ENCODE results near the gene NCKAP5. TPM values are rescaled to one million over a fixed set of nuclear protein-coding genes. Genes with fewer than 3 reads are reported as not detected.

Gene NCKAP5
- total and polyA plus RNA-seq, 2 donors (not counting 1 experiment from before 2014, with no cell fraction given) = not detected

DNA sequence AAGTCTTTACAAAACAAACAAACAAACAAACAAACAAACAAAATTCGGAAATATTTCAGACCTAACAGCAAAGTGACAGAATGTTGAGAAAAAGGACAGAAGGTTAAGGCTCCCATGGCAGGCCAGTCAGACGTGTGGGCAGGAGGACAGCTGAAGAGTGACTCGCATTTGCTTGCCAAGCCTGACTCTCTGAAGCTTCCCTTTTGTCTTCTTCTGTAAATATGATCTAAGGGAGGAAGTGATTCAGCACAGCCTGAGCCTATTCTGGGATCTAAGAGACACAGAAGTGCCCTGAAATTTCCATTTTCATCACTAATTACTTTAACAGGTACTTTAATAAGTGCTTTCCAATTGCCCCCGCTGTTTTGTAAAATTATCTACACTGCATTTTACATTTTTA, 764.2 kb downstream of the NCKAP5 start:
- intact Hi-C loops (cut with micrococcal nuclease) = no loop called here
- Mint-ChIP-seq H3K9me3 (ENCODE audit: insufficient read depth) (peaks cover 13% of the 10 kb centered on the region), H3K27me3 (no peaks in the 10 kb centered on the region), H3K4me3 (no peak overlapping the region), H3K4me1 (no peaks in the 10 kb centered on the region), H3K27ac (no peak overlapping the region)
- no peaks in the 10 kb centered on the region for H3K9me3 ChIP-seq (ENCODE audit: control extremely low read depth in 1 of 3, control insufficient read depth in 2 of 3, insufficient read depth in 1 of 3, low read length in 2 of 3)
- DNase-seq = no peak
- ChIA-PET POLR2A (no interaction called here), CTCF (no interaction called here)
- H4K20me1 ChIP-seq (ENCODE audit: control insufficient read depth, insufficient read depth, low read length, poor library complexity, severe bottlenecking) = no peaks in the 10 kb centered on the region
- H3K4me2 ChIP-seq (replicated peaks; ENCODE audit: low read depth, low read length, poor library complexity, severe bottlenecking) = no peak overlapping the region
- no peak overlapping the region for H3K9ac ChIP-seq (ENCODE audit: low read length)
- no peak overlapping the region for H2AFZ ChIP-seq (ENCODE audit: insufficient read depth, low read depth, low read length, poor library complexity, severe bottlenecking)
- H3K27ac ChIP-seq (ENCODE audit: low read length in 2 of 2) = no peak overlapping the region
- no peak overlapping the region for H3K4me3 ChIP-seq (ENCODE audit: control extremely low read depth in 1 of 5, extremely low read depth in 1 of 5, insufficient read depth in 1 of 5, low read depth in 2 of 5, low read length in 4 of 5)
- no peaks in the 10 kb centered on the region for H3K79me2 ChIP-seq (ENCODE audit: control insufficient read depth, insufficient read depth, low read length)
- no peak for TF ChIP-seq EZH2 (IDR thresholded peaks at IDR 0.05; ENCODE audit: borderline replicate concordance, insufficient read depth, low read depth, low read length, poor library complexity, severe bottlenecking)
- TF ChIP-seq, protein P1, sequence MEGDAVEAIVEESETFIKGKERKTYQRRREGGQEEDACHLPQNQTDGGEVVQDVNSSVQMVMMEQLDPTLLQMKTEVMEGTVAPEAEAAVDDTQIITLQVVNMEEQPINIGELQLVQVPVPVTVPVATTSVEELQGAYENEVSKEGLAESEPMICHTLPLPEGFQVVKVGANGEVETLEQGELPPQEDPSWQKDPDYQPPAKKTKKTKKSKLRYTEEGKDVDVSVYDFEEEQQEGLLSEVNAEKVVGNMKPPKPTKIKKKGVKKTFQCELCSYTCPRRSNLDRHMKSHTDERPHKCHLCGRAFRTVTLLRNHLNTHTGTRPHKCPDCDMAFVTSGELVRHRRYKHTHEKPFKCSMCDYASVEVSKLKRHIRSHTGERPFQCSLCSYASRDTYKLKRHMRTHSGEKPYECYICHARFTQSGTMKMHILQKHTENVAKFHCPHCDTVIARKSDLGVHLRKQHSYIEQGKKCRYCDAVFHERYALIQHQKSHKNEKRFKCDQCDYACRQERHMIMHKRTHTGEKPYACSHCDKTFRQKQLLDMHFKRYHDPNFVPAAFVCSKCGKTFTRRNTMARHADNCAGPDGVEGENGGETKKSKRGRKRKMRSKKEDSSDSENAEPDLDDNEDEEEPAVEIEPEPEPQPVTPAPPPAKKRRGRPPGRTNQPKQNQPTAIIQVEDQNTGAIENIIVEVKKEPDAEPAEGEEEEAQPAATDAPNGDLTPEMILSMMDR (IDR thresholded peaks at IDR 0.05) = no peak
- ATAC-seq (ENCODE audit: low read depth) = no peak
- no peaks in the 10 kb centered on the region for H3K36me3 ChIP-seq (replicated peaks in 1 of 2; ENCODE audit: control extremely low read depth in 1 of 2, control insufficient read depth in 1 of 2, extremely low read depth in 1 of 2, insufficient read depth in 2 of 2, low read length in 1 of 2)
- no peaks in the 10 kb centered on the region for H3K4me1 ChIP-seq (ENCODE audit: control insufficient read depth in 2 of 2, insufficient read depth in 2 of 2, low read length in 2 of 2)
- no peaks in the 10 kb centered on the region for H3K27me3 ChIP-seq (replicated peaks in 1 of 4; ENCODE audit: control extremely low read depth in 1 of 4, control insufficient read depth in 3 of 4, insufficient read depth in 4 of 4, low read length in 3 of 4)
- WGBS (ENCODE audit: insufficient coverage) = 50% methylated on average over 2 of the region's 4 CpGs

DNA sequence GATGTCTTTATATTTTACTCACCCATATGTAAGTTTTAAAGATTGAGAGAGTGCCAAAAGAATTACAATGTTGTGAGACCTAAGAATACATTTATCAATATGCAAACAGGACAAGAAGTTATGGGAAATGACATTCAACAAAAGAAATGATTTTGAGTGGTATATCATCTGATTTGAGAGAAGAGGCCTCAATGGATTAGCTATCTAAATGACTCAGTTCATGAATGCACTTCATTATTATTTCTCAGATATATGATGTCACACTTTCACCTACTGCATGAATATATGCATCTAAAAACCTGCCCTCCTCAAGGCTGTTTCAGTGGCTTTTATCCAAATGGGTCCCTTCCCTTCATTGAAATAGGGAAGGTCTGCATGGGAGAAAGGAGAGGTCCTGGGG, 769.9 kb downstream of the NCKAP5 start:
- no peak overlapping the region for H2AFZ ChIP-seq (ENCODE audit: insufficient read depth, low read depth, low read length, poor library complexity, severe bottlenecking)
- DNase-seq (no peak), ATAC-seq (ENCODE audit: low read depth) (no peak)
- H3K9ac ChIP-seq (ENCODE audit: low read length) = no peak overlapping the region
- intact Hi-C loops (cut with micrococcal nuclease) = no loop called here
- H3K36me3 ChIP-seq (replicated peaks in 1 of 2; ENCODE audit: control extremely low read depth in 1 of 2, control insufficient read depth in 1 of 2, extremely low read depth in 1 of 2, insufficient read depth in 2 of 2, low read length in 1 of 2) = no peaks in the 10 kb centered on the region
- no peak overlapping the region for H3K4me3 Mint-ChIP-seq
- H3K79me2 ChIP-seq (ENCODE audit: control insufficient read depth, insufficient read depth, low read length) = no peaks in the 10 kb centered on the region
- no peaks in the 10 kb centered on the region for H4K20me1 ChIP-seq (ENCODE audit: control insufficient read depth, insufficient read depth, low read length, poor library complexity, severe bottlenecking)
- H3K27ac ChIP-seq (ENCODE audit: low read length in 2 of 2) = no peak overlapping the region
- H3K27me3 Mint-ChIP-seq = no peaks in the 10 kb centered on the region
- no peak overlapping the region for H3K27ac Mint-ChIP-seq
- H3K9me3 Mint-ChIP-seq (ENCODE audit: insufficient read depth) = no peaks in the 10 kb centered on the region
- TF ChIP-seq, protein P1 (IDR thresholded peaks at IDR 0.05) = no peak
- TF ChIP-seq EZH2 (IDR thresholded peaks at IDR 0.05; ENCODE audit: borderline replicate concordance, insufficient read depth, low read depth, low read length, poor library complexity, severe bottlenecking) = no peak
- CTCF ChIA-PET = no interaction called here
- H3K4me1 ChIP-seq (ENCODE audit: control insufficient read depth in 2 of 2, insufficient read depth in 2 of 2, low read length in 2 of 2) = no peaks in the 10 kb centered on the region
- H3K27me3 ChIP-seq (replicated peaks in 1 of 4; ENCODE audit: control extremely low read depth in 1 of 4, control insufficient read depth in 3 of 4, insufficient read depth in 4 of 4, low read length in 3 of 4) = no peaks in the 10 kb centered on the region
- no peak overlapping the region for H3K4me2 ChIP-seq (replicated peaks; ENCODE audit: low read depth, low read length, poor library complexity, severe bottlenecking)
- POLR2A ChIA-PET = no interaction called here
- no peaks in the 10 kb centered on the region for H3K4me1 Mint-ChIP-seq
- H3K4me3 ChIP-seq (ENCODE audit: control extremely low read depth in 1 of 5, extremely low read depth in 1 of 5, insufficient read depth in 1 of 5, low read depth in 2 of 5, low read length in 4 of 5) = no peak overlapping the region
- H3K9me3 ChIP-seq (ENCODE audit: control extremely low read depth in 1 of 3, control insufficient read depth in 2 of 3, insufficient read depth in 1 of 3, low read length in 2 of 3) = no peaks in the 10 kb centered on the region
